CD14-positive monocyte (primary cell): ENCODE measurements around the gene GARNL3. TPM values are rescaled to one million over a fixed set of nuclear protein-coding genes. Genes with fewer than 3 reads are reported as not detected.

Source experiments
- DNase-seq, 3 donors: peaks; one replicate each; pipeline ENCODE4 v3.0.0-alpha.2; 2011 to 2022
- H2AFZ ChIP-seq: 2 replicates; pipeline ENCODE4 v1.6.0; 2012; ENCODE audit warnings: mild to moderate bottlenecking, low read depth, low read length, inconsistent platforms; ENCODE audit not compliant: insufficient read depth, poor library complexity, severe bottlenecking
- H3K27ac ChIP-seq, 2 donors: 1 replicate in 1 of 2; 2 replicates in 1 of 2; pipeline ENCODE4 v1.5.1; 2012 to 2013; ENCODE audit warnings: low read length in 2 of 2, control low read depth in 1 of 2, inconsistent platforms in 1 of 2, low read depth in 1 of 2, mild to moderate bottlenecking in 1 of 2
- H3K27me3 ChIP-seq, 2 donors: one replicate each; pipeline versions ENCODE4 v1.6.0 to v1.6.1; 2011 to 2013; ENCODE audit warnings: low read length in 2 of 2; ENCODE audit not compliant: control insufficient read depth in 2 of 2, insufficient read depth in 2 of 2
- H3K36me3 ChIP-seq, 2 donors: replicated peaks in 1 of 2; 1 replicate in 1 of 2; 2 replicates in 1 of 2; pipeline versions ENCODE4 v1.5.1 to v1.6.1; 2012 to 2013; ENCODE audit warnings: low read length in 2 of 2, control low read depth in 1 of 2, inconsistent platforms in 1 of 2, mild to moderate bottlenecking in 1 of 2; ENCODE audit not compliant: insufficient read depth in 2 of 2, control insufficient read depth in 1 of 2
- H3K4me1 ChIP-seq, 2 donors: 1 replicate in 1 of 2; 2 replicates in 1 of 2; pipeline versions ENCODE4 v1.5.1 to v1.6.1; 2012 to 2013; ENCODE audit warnings: low read length in 2 of 2, control low read depth in 1 of 2, inconsistent platforms in 1 of 2, mild to moderate bottlenecking in 1 of 2, moderate library complexity in 1 of 2; ENCODE audit not compliant: insufficient read depth in 2 of 2, control insufficient read depth in 1 of 2
- H3K4me2 ChIP-seq: replicated peaks from 2 replicates; pipeline ENCODE3; 2012; ENCODE audit warnings: low read length, moderate library complexity, mild to moderate bottlenecking; ENCODE audit not compliant: poor library complexity, severe bottlenecking; ENCODE audit errors: extremely low read depth
- H3K4me3 ChIP-seq, 3 experiments: fragments of 200-600 bp in 1 of 3; sonication (generic) in 1 of 3; replicated peaks in 1 of 3; 1 replicate in 2 of 3; 2 replicates in 1 of 3; pipeline ENCODE4 v1.5.1; 2011 to 2013; ENCODE audit warnings: low read length in 3 of 3, mild to moderate bottlenecking in 3 of 3, control low read depth in 2 of 3, low read depth in 2 of 3, inconsistent platforms in 1 of 3, moderate library complexity in 1 of 3
- H3K79me2 ChIP-seq: 2 replicates; pipeline ENCODE4 v1.6.0; 2012; ENCODE audit warnings: mild to moderate bottlenecking, control low read depth, inconsistent platforms, low read length, moderate library complexity; ENCODE audit not compliant: insufficient read depth
- H3K9ac ChIP-seq: 2 replicates; pipeline ENCODE4 v1.6.0; 2017; ENCODE audit warnings: low read length, mild to moderate bottlenecking; ENCODE audit not compliant: insufficient read depth, poor library complexity, severe bottlenecking
- H3K9me3 ChIP-seq, 2 donors: replicated peaks in 1 of 2; 1 replicate in 1 of 2; 2 replicates in 1 of 2; pipeline versions ENCODE4 v1.5.1 to v1.6.1; 2012 to 2013; ENCODE audit warnings: low read length in 2 of 2, control low read depth in 1 of 2; ENCODE audit not compliant: control insufficient read depth in 1 of 2, insufficient read depth in 1 of 2
- H4K20me1 ChIP-seq: 2 replicates; pipeline ENCODE4 v1.6.0; 2012; ENCODE audit warnings: mild to moderate bottlenecking, low read length, control low read depth, moderate library complexity; ENCODE audit not compliant: insufficient read depth
- H3K27ac Mint-ChIP-seq, 7 donors: one replicate each; pipeline ENCODE4 v1.8.0; 2020; ENCODE audit warnings: mild to moderate bottlenecking in 7 of 7, mixed read lengths in 7 of 7, moderate library complexity in 6 of 7, inconsistent platforms in 2 of 7
- H3K27me3 Mint-ChIP-seq, 3 donors: one replicate each; pipeline ENCODE4 v1.8.0; 2021 to 2022; ENCODE audit warnings: low read depth in 3 of 3, mild to moderate bottlenecking in 3 of 3, mixed read lengths in 3 of 3, moderate library complexity in 3 of 3, inconsistent platforms in 1 of 3
- H3K36me3 Mint-ChIP-seq, 2 donors: one replicate each; pipeline ENCODE4 v1.8.0; 2020; ENCODE audit warnings: mixed read lengths in 2 of 2, inconsistent platforms in 1 of 2, mild to moderate bottlenecking in 1 of 2
- H3K4me1 Mint-ChIP-seq: one replicate; pipeline ENCODE4 v1.8.0; 2020; ENCODE audit warnings: mild to moderate bottlenecking, mixed read lengths
- H3K4me3 Mint-ChIP-seq, 2 donors: one replicate each; pipeline ENCODE4 v1.8.0; 2020; ENCODE audit warnings: mild to moderate bottlenecking in 2 of 2, mixed read lengths in 2 of 2, moderate library complexity in 1 of 2
- H3K9me3 Mint-ChIP-seq, 7 donors: one replicate each; pipeline ENCODE4 v1.8.0; 2020 to 2022; ENCODE audit warnings: mixed read lengths in 7 of 7, mild to moderate bottlenecking in 6 of 7, moderate library complexity in 6 of 7, inconsistent platforms in 2 of 7
- WGBS: methylation state at CpG from one replicate; pipeline ENCODE4 v1.1.5; 2013; ENCODE audit warnings: missing lambda C conversion rate; ENCODE audit not compliant: insufficient coverage; 5-methylcytosine and 5-hydroxymethylcytosine counted together
- intact Hi-C, 2 donors: fragments of 100-400 bp; cut with micrococcal nuclease; formaldehyde crosslinking; loops; one replicate each; pipeline versions ENCODE4 v1.15.0 to v1.15.1; 2023
- polyA plus RNA-seq, 3 donors: library from polyadenylated mRNA; depleted of rRNA in 1 of 3; unstranded in 2 of 3; stranded (reverse) in 1 of 3; fragments of 300-500 nt in 2 of 3; fragments of >200 nt in 1 of 3; fragmentation: Illumina TruSeq in 2 of 3; gene quantifications; 1 replicate in 2 of 3; 2 replicates in 1 of 3; pipeline ENCODE4 v1.2.3, GENCODE V29; 2012 to 2021
- TF ChIP-seq, protein P1 (sequence below): fragments of 200-600 bp; IDR thresholded peaks from one replicate; pipeline ENCODE4 v1.8.0; 2022; ENCODE audit warnings: antibody characterized with exemption, mild to moderate bottlenecking

The GARNL3 gene
- polyA plus RNA-seq, 3 donors = 0.39 to 1.5 (median 0.94) TPM

DNA sequence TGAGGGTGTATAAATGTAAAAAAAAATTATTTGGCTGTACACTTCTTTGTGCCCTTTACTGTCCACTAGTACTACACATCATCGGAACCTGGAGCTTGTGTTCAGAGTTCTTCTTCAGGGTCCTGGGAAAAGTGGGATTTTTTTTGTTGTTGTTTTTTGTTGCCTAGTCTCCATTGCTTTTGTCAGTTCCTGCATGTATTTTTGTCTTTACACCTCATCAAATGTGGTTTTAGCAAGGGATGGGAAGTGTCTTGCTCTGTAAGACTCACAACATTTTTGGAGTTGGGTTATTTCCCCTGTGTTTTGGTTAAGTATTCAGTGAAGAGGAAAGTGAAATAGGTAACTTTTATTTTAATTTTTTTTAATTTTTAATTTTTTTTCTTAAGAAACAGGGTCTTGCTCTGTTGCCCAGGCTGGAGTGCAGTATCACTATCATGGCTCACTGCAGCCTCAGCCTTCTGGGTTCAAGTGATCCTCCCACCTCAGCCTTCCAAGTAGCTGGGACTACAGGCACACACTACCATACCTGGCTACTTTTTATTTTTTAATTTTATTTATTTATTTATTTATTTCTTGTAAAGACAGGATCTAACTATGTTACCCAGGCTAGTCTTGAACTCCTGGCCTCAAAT, 40.7 kb downstream of the GARNL3 start:
- Mint-ChIP-seq H3K27ac (no peak overlapping the region), H3K36me3 (no peaks in the 10 kb centered on the region), H3K27me3 (peaks cover 0 to 2% (median under 1%) of the 10 kb centered on the region in 3 donors), H3K4me3 (no peak overlapping the region), H3K4me1 (peaks cover 18% of the 10 kb centered on the region), H3K9me3 (peaks cover 0 to 1% (median 0%) of the 10 kb centered on the region in 7 donors)
- Histone ChIP-seq H3K4me3 (no peak overlapping the region), H2AFZ (no peak overlapping the region), H3K9ac (no peak overlapping the region), H3K9me3 (no peaks in the 10 kb centered on the region), H3K36me3 (no peaks in the 10 kb centered on the region), H3K4me1 (peaks cover 17 to 22% of the 10 kb centered on the region in 2 donors), H4K20me1 (no peaks in the 10 kb centered on the region), H3K27me3 (no peaks in the 10 kb centered on the region), H3K79me2 (no peaks in the 10 kb centered on the region), H3K27ac (no peak overlapping the region), H3K4me2 (no peak overlapping the region)
- WGBS = no CpG with 5 or more reads among the region's 1 CpG
- DNase-seq = no peak
- TF ChIP-seq, protein P1, sequence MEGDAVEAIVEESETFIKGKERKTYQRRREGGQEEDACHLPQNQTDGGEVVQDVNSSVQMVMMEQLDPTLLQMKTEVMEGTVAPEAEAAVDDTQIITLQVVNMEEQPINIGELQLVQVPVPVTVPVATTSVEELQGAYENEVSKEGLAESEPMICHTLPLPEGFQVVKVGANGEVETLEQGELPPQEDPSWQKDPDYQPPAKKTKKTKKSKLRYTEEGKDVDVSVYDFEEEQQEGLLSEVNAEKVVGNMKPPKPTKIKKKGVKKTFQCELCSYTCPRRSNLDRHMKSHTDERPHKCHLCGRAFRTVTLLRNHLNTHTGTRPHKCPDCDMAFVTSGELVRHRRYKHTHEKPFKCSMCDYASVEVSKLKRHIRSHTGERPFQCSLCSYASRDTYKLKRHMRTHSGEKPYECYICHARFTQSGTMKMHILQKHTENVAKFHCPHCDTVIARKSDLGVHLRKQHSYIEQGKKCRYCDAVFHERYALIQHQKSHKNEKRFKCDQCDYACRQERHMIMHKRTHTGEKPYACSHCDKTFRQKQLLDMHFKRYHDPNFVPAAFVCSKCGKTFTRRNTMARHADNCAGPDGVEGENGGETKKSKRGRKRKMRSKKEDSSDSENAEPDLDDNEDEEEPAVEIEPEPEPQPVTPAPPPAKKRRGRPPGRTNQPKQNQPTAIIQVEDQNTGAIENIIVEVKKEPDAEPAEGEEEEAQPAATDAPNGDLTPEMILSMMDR = no peak
- intact Hi-C loops = no loop called here

DNA sequence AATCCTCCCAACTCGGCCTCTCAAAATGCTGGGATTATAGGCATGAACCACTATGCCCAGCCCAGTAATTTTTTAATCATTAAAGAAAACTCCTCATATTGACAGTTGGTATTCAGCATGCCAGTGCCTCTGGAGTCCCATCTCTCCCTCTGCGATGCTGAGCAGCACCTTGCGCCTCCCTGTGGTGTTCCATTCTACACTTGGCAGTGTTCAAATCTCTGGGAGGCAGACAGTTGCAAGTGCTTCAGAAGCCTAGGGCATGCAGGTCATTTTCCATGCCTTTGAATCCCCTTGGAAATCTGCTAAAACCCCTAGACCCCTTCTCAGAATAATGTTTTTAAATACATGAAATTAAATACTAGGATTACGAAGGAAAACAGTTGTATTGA, 41.3 kb downstream of the GARNL3 start:
- H3K9me3 ChIP-seq = no peaks in the 10 kb centered on the region
- H3K4me1 ChIP-seq = peaks cover 17 to 22% of the 10 kb centered on the region in 2 donors
- Mint-ChIP-seq H3K27ac (no peak overlapping the region), H3K4me3 (no peak overlapping the region), H3K27me3 (no peaks in the 10 kb centered on the region), H3K4me1 (peaks cover 18% of the 10 kb centered on the region), H3K36me3 (no peaks in the 10 kb centered on the region), H3K9me3 (peaks cover 0 to 1% (median 0%) of the 10 kb centered on the region in 7 donors)
- 92% methylated on average over 3 of the region's 4 CpGs for WGBS
- H4K20me1 ChIP-seq = no peaks in the 10 kb centered on the region
- intact Hi-C loops = no loop called here
- H3K36me3 ChIP-seq = no peaks in the 10 kb centered on the region
- DNase-seq = no peak
- no peaks in the 10 kb centered on the region for H3K27me3 ChIP-seq
- no peak overlapping the region for H3K9ac ChIP-seq
- no peaks in the 10 kb centered on the region for H3K79me2 ChIP-seq
- TF ChIP-seq, protein P1 = no peak
- H2AFZ ChIP-seq = no peak overlapping the region
- H3K27ac ChIP-seq = no peak overlapping the region
- H3K4me3 ChIP-seq = no peak overlapping the region
- H3K4me2 ChIP-seq = no peak overlapping the region
